Trophoblast cell (in vitro differentiated cells and primary cell): Measurements from ENCODE around the gene CNST.
A peak's percentile ranks its signal among the peaks of the same experiment; 100 is the strongest.
"Not testable (repeated sequence)": the region's sequence is repeated elsewhere in the genome, so short reads cannot be mapped to it uniquely, and the experiment has no call there.

ENCODE experiments used
- DNase-seq, 2 donors: peaks; one replicate each; pipeline ENCODE4 v3.0.0-alpha.2; 2016
- H2AFZ ChIP-seq: 2 replicates; pipeline ENCODE4 v1.6.1; 2013; ENCODE audit warnings: low read length, moderate library complexity, mild to moderate bottlenecking; ENCODE audit not compliant: insufficient read depth, poor library complexity
- H2AK5ac ChIP-seq: 2 replicates; pipeline ENCODE4 v1.6.1; 2013; ENCODE audit warnings: mild to moderate bottlenecking, low read length
- H2BK120ac ChIP-seq: 2 replicates; pipeline ENCODE4 v1.6.1; 2013; ENCODE audit warnings: low read length, mild to moderate bottlenecking, moderate library complexity; ENCODE audit not compliant: insufficient read depth, poor library complexity
- H2BK12ac ChIP-seq: 2 replicates; pipeline ENCODE4 v1.6.1; 2013; ENCODE audit warnings: mild to moderate bottlenecking, low read length, moderate library complexity
- H2BK5ac ChIP-seq: 2 replicates; pipeline ENCODE4 v1.6.1; 2013; ENCODE audit warnings: low read length, low read depth, moderate library complexity, mild to moderate bottlenecking; ENCODE audit not compliant: poor library complexity
- H3K14ac ChIP-seq: 2 replicates; pipeline ENCODE4 v1.6.1; 2013; ENCODE audit warnings: mild to moderate bottlenecking, low read length
- H3K18ac ChIP-seq: 2 replicates; pipeline ENCODE4 v1.6.1; 2013; ENCODE audit warnings: mild to moderate bottlenecking, low read length
- H3K23ac ChIP-seq: 2 replicates; pipeline ENCODE4 v1.6.1; 2013; ENCODE audit warnings: low read length
- H3K27ac ChIP-seq: 2 replicates; pipeline ENCODE4 v1.5.1; 2013; ENCODE audit warnings: low read depth, mild to moderate bottlenecking, inconsistent platforms, low read length, moderate library complexity
- H3K27me3 ChIP-seq: 2 replicates; pipeline ENCODE4 v1.6.1; 2013; ENCODE audit warnings: inconsistent platforms, mild to moderate bottlenecking, low read length, moderate library complexity; ENCODE audit not compliant: insufficient read depth
- H3K36me3 ChIP-seq, 2 experiments: 1 replicate in 1 of 2; 2 replicates in 1 of 2; pipeline ENCODE4 v1.6.1; 2013; ENCODE audit warnings: low read length in 2 of 2, mild to moderate bottlenecking in 2 of 2, moderate library complexity in 1 of 2; ENCODE audit not compliant: insufficient read depth in 2 of 2, control insufficient read depth in 1 of 2
- H3K4ac ChIP-seq: 2 replicates; pipeline ENCODE4 v1.6.1; 2013; ENCODE audit warnings: low read depth, mild to moderate bottlenecking, low read length, moderate library complexity
- H3K4me1 ChIP-seq, 2 experiments: 1 replicate in 1 of 2; 2 replicates in 1 of 2; pipeline ENCODE4 v1.6.1; 2013; ENCODE audit warnings: low read length in 2 of 2, mild to moderate bottlenecking in 2 of 2, moderate library complexity in 1 of 2; ENCODE audit not compliant: insufficient read depth in 2 of 2, control insufficient read depth in 1 of 2
- H3K4me2 ChIP-seq: 2 replicates; pipeline ENCODE4 v1.6.1; 2013; ENCODE audit warnings: inconsistent platforms, mild to moderate bottlenecking, low read length, moderate library complexity
- H3K4me3 ChIP-seq: 2 replicates; pipeline ENCODE4 v1.5.1; 2013; ENCODE audit warnings: mild to moderate bottlenecking, low read depth, low read length, inconsistent platforms
- H3K79me1 ChIP-seq: one replicate; pipeline ENCODE4 v1.6.1; 2013; ENCODE audit warnings: low read length
- H3K79me2 ChIP-seq: 2 replicates; pipeline ENCODE4 v1.6.1; 2013; ENCODE audit warnings: low read length, mild to moderate bottlenecking; ENCODE audit not compliant: control insufficient read depth, insufficient read depth, poor library complexity
- H3K9ac ChIP-seq: 2 replicates; pipeline ENCODE4 v1.6.1; 2013; ENCODE audit warnings: mild to moderate bottlenecking, low read length
- H3K9me3 ChIP-seq: 2 replicates; pipeline ENCODE4 v1.6.1; 2013; ENCODE audit warnings: low read depth, mild to moderate bottlenecking, control low read depth, inconsistent platforms, low read length; ENCODE audit not compliant: insufficient read depth
- H4K12ac ChIP-seq: 2 replicates; pipeline ENCODE4 v1.6.1; 2013; ENCODE audit warnings: low read depth, mild to moderate bottlenecking, low read length, moderate library complexity
- H4K8ac ChIP-seq: 2 replicates; pipeline ENCODE4 v1.6.1; 2013; ENCODE audit warnings: low read depth, mild to moderate bottlenecking, low read length, moderate library complexity
- H4K91ac ChIP-seq: one replicate; pipeline ENCODE4 v1.6.1; 2013; ENCODE audit warnings: low read depth, mild to moderate bottlenecking, low read length, moderate library complexity
- WGBS: extraction: QIAGEN DNeasy Blood & Tissue Kit; methylation state at CpG from one replicate; pipeline ENCODE4 v1.1.7; 2013; ENCODE audit warnings: missing lambda C conversion rate; ENCODE audit not compliant: insufficient read length, insufficient coverage; ENCODE audit errors: extremely low coverage; 5-methylcytosine and 5-hydroxymethylcytosine counted together

Gene CNST

GRCh38 chr1:246602194-246602593 is 35.9 kb downstream of the CNST start:
- no peaks in the 10 kb centered on the region for H3K27me3 ChIP-seq
- H3K4ac ChIP-seq: peak overlapping the region; percentile 25
- H3K23ac ChIP-seq: peak overlapping the region; percentile 17
- no CpG with 5 or more reads among the region's 3 CpGs for WGBS
- H3K4me2 ChIP-seq: no peak overlapping the region
- H3K9me3 ChIP-seq: no peaks in the 10 kb centered on the region
- no peak overlapping the region for H2BK5ac ChIP-seq
- no peak overlapping the region for H4K91ac ChIP-seq
- no peaks in the 10 kb centered on the region for H3K36me3 ChIP-seq
- H3K4me3 ChIP-seq: no peak overlapping the region
- H4K8ac ChIP-seq: no peak overlapping the region
- no peak overlapping the region for H4K12ac ChIP-seq
- no peak for DNase-seq
- H3K4me1 ChIP-seq: no peaks in the 10 kb centered on the region
- H3K79me1 ChIP-seq: no peaks in the 10 kb centered on the region
- no peak overlapping the region for H2AFZ ChIP-seq
- no peak overlapping the region for H3K9ac ChIP-seq
- no peak overlapping the region for H3K18ac ChIP-seq
- no peak overlapping the region for H2BK12ac ChIP-seq
- H3K79me2 ChIP-seq: no peaks in the 10 kb centered on the region
- no peak overlapping the region for H3K27ac ChIP-seq
- H3K14ac ChIP-seq: no peak overlapping the region
- no peak overlapping the region for H2BK120ac ChIP-seq
- no peak overlapping the region for H2AK5ac ChIP-seq

- H3K4me3 ChIP-seq, H3K18ac ChIP-seq, H3K4ac ChIP-seq, H3K36me3 ChIP-seq, H3K23ac ChIP-seq, H2AFZ ChIP-seq, DNase-seq, H3K4me1 ChIP-seq, H3K4me2 ChIP-seq, H4K12ac ChIP-seq, H2BK5ac ChIP-seq, H3K9me3 ChIP-seq, H2AK5ac ChIP-seq, H3K27me3 ChIP-seq, H3K14ac ChIP-seq, H2BK120ac ChIP-seq, H4K8ac ChIP-seq, H2BK12ac ChIP-seq, H3K27ac ChIP-seq, H3K79me2 ChIP-seq, H4K91ac ChIP-seq, H3K79me1 ChIP-seq, H3K9ac ChIP-seq: not testable (repeated sequence)
- no CpG with 5 or more reads among the region's 19 CpGs for WGBS
Observed at GRCh38 chr1:246605231-246605630, 39.0 kb downstream of the CNST start.

- H2AK5ac ChIP-seq: no peak overlapping the region
- no peak overlapping the region for H3K4ac ChIP-seq
- no peak overlapping the region for H2AFZ ChIP-seq
- H3K27ac ChIP-seq: no peak overlapping the region
- H3K14ac ChIP-seq: no peak overlapping the region
- no peaks in the 10 kb centered on the region for H3K9me3 ChIP-seq
- no peak overlapping the region for H3K4me2 ChIP-seq
- H2BK12ac ChIP-seq: no peak overlapping the region
- no peak overlapping the region for H4K12ac ChIP-seq
- no peak overlapping the region for H2BK5ac ChIP-seq
- H4K91ac ChIP-seq: no peak overlapping the region
- no peaks in the 10 kb centered on the region for H3K36me3 ChIP-seq
- no peak overlapping the region for H3K4me3 ChIP-seq
- no peak overlapping the region for H3K9ac ChIP-seq
- peak; percentile 11 to 23 for DNase-seq
- peaks cover 3 to 8% of the 10 kb centered on the region in 2 experiments for H3K4me1 ChIP-seq
- H3K23ac ChIP-seq: no peak overlapping the region
- no peak overlapping the region for H2BK120ac ChIP-seq
- no CpG with 5 or more reads among the region's 19 CpGs for WGBS
- H4K8ac ChIP-seq: no peak overlapping the region
- no peaks in the 10 kb centered on the region for H3K27me3 ChIP-seq
- no peaks in the 10 kb centered on the region for H3K79me1 ChIP-seq
- H3K18ac ChIP-seq: no peak overlapping the region
- no peaks in the 10 kb centered on the region for H3K79me2 ChIP-seq
Observed at GRCh38 chr1:246607462-246607861, 41.2 kb downstream of the CNST start.

DNA sequence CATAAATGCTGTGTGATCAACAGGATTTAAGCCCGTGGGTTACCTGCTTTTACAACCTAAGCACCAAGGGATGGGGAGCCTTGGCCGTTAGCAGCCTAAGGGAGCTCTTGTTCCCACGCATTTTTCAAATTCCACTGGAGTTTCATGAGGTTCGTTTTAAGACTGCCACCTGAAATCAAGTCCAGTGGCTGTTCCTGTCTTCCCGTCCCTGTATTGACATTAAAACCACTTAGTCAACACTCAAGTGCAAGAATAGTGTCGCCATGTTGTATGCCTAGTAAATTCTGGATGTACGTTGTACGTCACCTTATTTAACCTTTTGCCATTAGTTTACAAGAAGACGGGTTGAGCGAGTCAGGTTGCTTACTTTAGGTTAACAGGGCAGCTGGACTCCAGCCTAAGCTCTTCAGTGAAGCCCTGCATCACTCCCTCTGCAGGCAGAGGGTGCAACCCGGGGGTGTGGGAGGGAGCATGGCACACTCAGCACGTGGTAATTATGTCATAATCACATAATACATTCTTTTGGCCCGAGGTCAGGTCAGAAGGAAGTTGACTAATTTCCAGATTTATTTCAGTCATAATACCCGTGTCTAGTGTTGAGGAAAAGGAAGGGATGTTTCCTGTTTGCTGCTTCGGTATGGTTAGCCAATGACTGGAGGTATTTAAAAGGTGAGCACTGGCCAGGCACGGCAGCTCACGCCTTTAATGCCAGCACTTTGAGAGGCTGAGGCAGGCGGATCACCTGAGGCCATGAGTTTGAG is 42.5 kb downstream of the CNST start:
- Histone ChIP-seq H3K4me2 (peak overlapping the region; percentile 17), H3K9me3 (no peaks in the 10 kb centered on the region), H2AFZ (no peak overlapping the region), H3K4me3 (no peak overlapping the region), H2BK120ac (no peak overlapping the region), H2BK12ac (no peak overlapping the region), H3K23ac (no peak overlapping the region), H3K4me1 (peaks cover 3 to 8% of the 10 kb centered on the region in 2 experiments), H3K18ac (no peak overlapping the region), H3K9ac (no peak overlapping the region), H2AK5ac (no peak overlapping the region), H4K12ac (no peak overlapping the region), H3K27ac (no peak overlapping the region), H4K91ac (no peak overlapping the region), H2BK5ac (no peak overlapping the region), H3K79me1 (no peaks in the 10 kb centered on the region), H3K79me2 (no peaks in the 10 kb centered on the region), H4K8ac (no peak overlapping the region), H3K36me3 (no peaks in the 10 kb centered on the region), H3K4ac (no peak overlapping the region), H3K27me3 (no peaks in the 10 kb centered on the region), H3K14ac (no peak overlapping the region)
- peak; percentile 89 to 94 for DNase-seq
- no CpG with 5 or more reads among the region's 18 CpGs for WGBS
